HG02763 (cell line): ENCODE measurements around the gene STK11IP.

Experiments
- ATAC-seq: cut with Tn5 transposase; IDR thresholded peaks from one replicate; pipeline ENCODE4 v1.9.1; 2021; ENCODE audit warnings: mild to moderate bottlenecking, moderate library complexity; ENCODE audit not compliant: unreplicated experiment

The STK11IP gene

DNA sequence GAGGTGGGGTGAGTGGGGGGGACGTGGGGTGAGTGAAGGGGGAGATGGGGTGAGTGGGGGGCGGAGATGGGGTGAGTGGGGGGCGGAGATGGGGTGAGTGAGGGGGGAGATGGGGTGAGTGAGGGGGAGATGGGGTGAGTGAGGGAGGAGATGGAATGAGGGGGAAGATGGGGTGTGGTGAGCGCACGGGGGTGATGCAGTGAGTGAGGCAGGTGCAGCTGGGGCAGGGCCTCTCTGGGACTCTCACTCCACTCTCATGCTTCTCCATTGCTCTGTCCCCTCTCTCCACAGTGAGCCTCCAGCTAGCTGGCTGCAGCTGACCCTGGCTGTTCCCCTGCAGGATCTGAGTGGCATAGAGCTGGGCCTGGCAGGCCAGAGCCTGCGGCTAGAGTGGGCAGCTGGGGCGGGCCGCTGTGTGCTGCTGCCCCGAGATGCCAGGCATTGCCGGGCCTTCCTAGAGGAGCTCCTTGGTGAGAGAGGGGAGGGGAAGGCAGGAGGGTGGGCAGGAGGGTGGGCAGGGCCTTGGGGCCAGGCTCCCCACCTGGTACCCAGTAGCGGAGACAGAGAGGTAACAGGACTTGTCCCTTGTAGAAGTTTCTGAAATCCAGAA is 15.9 kb downstream of the STK11IP start:
- no peak for ATAC-seq

DNA sequence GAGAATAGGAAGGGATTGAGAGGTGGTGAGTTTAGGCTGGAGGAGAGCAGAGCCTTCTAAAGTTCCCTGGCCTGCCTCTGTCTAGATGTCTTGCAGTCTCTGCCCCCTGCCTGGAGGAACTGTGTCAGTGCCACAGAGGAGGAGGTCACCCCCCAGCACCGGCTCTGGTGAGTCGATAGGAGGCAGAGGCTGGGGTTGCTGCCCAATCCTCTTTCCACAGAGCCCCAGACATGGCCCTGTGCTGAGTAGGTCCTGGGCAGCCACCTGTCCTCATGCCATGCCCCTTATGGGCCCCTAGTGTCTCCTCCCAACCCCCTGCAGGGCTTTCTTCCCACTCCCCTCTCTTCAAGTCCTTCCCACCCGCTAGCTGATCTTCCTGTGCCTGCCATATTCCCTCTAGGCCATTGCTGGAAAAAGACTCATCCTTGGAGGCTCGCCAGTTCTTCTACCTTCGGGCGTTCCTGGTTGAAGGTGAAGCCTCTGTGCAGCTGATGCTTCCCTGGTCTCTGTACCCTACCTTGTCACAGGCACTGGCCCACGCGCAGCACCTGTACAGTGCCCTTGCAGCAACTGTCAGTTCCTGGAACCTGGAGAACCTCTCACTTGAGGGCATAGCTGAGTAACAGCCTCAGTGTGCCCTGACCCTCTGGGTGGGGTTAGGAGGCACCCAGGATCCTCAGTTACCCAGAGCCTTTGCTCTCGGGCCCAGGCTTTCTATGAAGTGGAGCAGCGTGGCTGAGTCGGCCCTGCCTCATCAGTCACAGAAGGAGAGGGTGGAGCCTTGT is 16.6 kb downstream of the STK11IP start:
- ATAC-seq: no peak

- no peak for ATAC-seq
Observed at GRCh38 chr2:219615036-219615435, 17.4 kb downstream of the STK11IP start.

GRCh38 chr2:219615894-219616293 is 18.2 kb downstream of the STK11IP start:
- ATAC-seq: no peak

DNA sequence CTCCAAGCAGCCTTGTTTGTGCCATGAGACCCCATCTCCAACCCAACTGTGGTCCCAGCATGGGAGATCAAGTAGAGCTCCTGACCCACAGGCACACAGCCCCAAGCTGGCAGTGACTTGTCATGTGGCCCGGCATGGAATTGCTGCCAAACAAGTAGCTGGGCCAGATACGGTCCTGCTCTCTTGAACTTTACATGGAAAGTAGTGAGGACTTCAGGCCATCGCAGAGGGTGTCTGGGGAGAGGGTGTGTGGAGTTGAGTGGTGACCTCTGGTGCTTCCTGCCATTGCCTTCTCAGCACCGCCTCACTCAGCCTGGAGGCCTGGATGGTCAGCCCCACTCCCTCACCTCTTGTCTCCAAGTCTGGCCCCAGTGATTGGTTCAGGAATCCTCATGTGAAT is 18.9 kb downstream of the STK11IP start:
- ATAC-seq: no peak

DNA sequence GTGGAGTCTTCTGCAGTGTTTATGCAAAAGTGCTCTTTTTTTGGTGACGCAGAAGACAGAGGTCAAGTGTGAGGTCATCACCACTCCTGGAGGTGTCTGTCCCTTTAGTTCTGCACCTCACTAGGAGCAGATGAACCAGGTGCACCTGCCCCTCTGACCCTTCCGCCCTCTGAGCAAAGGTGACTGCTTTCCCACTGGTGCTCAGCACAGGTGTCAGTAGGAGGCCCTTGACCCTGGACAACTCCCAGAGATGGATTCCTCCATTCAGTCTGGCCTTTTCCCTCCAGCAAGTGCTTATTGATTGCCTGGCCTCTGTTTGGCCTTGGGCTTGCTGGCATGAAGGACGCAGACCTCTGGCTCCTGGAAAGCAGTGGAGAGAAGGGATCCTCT is 21.1 kb downstream of the STK11IP start:
- ATAC-seq: no peak

- ATAC-seq: no peak
Observed at GRCh38 chr2:219619235-219619634, 21.6 kb downstream of the STK11IP start.

GRCh38 chr2:219620546-219620945 is 22.9 kb downstream of the STK11IP start:
- ATAC-seq: no peak

GRCh38 chr2:219621935-219622334 is 24.3 kb downstream of the STK11IP start:
- ATAC-seq: no peak

- ATAC-seq: no peak
Observed at GRCh38 chr2:219622472-219622871, 24.8 kb downstream of the STK11IP start.

DNA sequence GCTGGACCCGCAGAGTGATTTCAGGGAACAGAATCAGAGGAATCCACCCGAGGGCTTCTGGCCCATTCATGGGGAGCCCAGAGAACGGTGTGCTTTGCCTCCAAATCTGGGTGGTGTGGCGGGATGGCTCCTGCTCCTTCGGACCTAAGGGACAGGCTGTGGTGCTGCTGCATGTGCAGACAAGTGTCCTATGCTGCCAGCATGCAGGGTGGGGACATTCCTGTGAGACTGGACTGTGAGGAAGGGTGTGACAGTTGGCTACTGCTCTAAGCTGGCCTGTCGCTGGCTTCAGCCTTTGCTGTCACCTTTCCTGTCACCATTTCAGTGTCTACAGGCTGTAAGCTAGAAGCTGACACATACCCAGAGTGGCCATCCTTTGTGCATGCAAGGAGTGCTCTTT is 26.9 kb downstream of the STK11IP start:
- no peak for ATAC-seq

DNA sequence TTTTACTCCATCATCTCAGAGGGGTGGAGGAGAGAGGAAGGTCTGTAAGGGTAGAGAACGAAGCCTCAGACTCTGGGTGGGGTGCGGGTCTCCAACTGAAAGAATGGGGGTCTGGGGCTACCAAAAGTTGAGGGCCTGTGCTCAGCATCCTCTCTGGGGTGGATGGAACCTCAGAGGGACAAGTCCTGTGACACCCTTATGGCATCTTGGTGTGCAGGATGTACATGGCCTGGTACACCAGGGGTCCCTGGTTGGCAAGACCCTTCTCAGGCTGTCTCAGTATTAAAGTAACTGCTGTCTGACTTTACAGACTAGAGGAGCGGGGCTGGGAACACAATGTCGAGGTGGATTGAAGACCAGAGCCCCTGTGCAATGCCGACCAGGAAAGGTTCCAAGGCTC is 27.5 kb downstream of the STK11IP start:
- ATAC-seq: no peak

- no peak for ATAC-seq
Observed at GRCh38 chr2:219626540-219626939, 28.9 kb downstream of the STK11IP start.

- ATAC-seq: no peak
Observed at GRCh38 chr2:219627103-219628100, 29.7 kb downstream of the STK11IP start, which contains the start of gene SLC4A3. Gene SLC4A3, plus strand, starts transcription at chr2:219627630. Its CDS starts 363 bp downstream, at chr2:219627993.

DNA sequence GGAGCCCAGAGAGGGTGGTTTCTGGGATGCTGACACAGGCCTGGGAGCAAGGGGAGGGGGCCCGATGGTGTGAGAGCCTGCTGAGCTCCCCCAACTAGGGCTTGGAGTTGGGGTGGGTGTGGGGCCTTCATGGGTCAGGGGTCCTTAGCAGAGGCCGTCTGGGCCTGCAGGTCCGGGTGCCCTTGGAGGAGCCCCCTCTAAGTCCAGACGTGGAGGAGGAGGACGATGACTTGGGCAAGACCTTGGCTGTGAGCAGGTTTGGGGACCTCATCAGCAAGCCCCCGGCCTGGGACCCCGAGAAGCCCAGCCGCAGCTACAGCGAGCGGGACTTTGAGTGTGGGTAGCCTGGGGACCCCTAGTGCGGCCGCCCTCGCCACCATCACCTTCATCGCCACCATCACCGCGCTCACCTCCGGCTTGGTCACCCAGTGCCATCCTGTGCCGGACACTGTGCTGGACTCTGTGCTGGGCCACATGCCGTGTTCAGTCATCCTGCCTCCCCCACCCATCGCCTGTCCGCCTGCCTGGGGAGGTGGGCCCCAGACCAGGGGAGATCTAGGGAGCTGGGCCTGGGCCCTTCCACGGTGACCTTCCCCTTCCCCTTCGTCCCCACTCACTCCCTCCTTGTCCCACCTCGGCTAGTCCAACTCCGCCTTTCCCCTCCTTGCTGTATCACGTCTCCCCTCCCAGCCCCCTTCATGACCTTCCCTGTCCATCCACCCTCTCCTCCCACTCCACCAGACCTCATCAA is 30.8 kb downstream of the STK11IP start:
- no peak for ATAC-seq

DNA sequence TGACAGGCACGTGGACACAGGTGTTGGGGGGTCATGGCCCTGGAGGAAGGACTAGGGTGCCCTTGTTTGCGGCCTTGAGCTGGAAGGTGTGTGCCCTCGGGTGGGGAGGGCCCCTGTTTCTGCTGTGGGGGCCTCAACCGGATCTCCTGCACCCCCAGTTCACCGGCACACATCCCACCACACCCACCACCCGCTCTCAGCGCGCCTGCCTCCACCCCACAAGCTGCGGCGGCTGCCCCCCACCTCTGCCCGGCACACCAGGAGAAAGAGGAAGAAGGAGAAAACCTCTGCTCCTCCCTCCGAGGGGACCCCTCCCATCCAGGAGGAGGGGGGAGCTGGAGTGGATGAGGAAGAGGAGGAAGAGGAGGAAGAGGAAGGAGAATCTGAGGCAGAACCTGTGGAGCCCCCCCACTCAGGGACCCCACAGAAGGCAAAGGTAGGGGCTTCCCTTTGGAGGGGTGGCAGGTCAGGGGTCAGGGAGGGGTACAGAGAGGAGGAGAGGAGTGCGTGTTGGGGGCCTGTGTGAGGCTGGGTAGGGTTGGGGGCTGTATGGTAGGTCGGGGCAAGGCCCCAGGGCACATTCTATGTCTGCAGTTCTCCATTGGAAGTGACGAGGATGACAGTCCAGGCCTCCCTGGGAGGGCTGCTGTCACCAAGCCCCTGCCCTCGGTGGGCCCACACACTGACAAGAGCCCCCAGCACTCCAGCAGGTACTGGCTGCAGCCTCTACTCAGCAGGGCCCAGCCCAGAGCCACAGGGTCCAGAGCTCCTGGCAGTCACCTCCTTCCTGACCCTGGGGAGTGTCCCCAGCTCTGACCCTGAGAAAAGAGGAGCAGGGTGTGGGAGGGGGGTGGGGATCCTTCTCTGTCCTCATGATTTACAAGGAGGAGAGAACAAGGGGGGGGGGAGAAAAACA is 31.6 kb downstream of the STK11IP start:
- no peak for ATAC-seq

DNA sequence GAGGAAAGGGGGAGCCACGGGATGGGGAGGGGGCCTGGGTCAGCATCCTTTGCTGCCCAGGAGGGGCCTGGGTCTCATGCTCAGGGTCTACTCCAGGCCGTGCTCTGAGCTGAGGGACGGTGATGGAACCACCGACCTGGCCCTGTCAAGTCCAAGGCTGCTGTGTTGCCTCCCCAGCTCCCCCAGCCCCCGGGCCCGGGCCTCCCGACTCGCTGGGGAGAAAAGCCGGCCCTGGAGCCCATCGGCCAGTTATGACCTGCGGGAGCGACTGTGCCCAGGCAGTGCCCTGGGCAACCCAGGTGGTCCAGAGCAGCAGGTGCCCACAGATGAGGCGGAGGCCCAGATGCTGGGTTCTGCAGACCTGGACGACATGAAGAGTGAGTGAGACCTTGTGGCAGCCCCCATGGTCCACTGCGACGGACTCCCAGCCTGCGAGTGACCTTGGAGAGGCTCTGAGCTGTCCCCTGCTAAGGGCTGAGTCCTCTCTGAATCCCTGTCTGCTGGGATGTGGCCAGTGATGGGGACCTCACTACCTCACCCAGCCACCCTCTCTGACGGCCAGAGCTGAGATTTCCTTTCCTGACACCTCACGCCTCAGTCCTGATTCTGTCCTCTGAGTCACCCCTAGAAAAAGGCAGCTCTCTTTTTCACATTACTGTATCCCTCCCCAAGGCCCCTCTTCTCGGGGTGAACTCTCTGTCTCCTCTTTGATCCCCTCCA is 32.5 kb downstream of the STK11IP start:
- ATAC-seq: no peak

DNA sequence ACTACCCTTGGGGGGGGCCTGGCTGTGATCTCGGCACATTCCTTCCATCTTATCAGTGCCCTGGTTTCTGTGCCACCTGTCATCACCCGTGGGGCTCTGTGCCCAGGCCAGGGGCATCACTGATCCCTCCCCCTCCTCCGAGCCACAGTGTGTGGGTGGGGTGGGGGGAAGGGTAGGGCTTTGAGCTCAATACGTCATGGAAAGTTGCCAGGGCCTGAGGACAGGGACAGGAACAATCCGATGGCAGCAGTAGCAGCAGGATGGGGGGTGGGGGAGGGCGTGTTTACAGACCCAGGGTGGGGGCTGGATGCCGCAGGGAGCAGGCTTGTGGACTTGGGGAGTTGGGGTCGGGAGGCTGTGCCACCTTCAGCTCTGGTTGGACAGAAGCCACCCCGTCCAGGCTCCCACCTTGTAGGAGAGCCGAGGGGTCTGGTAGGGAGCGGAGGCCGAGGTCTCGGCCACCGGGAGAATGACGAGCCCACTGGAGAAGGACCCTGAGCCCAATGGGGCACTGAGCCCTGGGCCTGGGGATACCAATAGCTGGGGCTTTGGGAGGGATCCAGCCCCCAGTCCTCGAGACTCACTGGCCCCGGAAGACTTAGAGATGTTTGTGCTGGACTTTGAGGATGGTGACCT is 33.2 kb downstream of the STK11IP start:
- no peak for ATAC-seq
